Left lobe of liver (tissue), 2 donors: ENCODE data around the gene TTC23. TPM values are rescaled to one million over a fixed set of nuclear protein-coding genes. Genes with fewer than 3 reads are reported as not detected.
A peak's percentile ranks its signal among the peaks of the same experiment; 100 is the strongest.

Experiments
- ATAC-seq: fragments of 200-7000 bp; cut with Tn5 transposase; one replicate; pipeline ENCODE4 v1.9.1; 2020; ENCODE audit warnings: mild to moderate bottlenecking, moderate library complexity
- DNase-seq: peaks from one replicate; pipeline ENCODE4 v3.0.0-alpha.2; 2020; ENCODE audit warnings: low spot score
- total RNA-seq: library from RNA; stranded (reverse); gene quantifications from one replicate; pipeline ENCODE4 v1.2.1, GENCODE V29; 2021
- donor health status: DM: no; HTN: no; CAD: no; lungs with moderate emphysema.
- donor health status: DM: no; HTN: yes; CAD: no.

Gene TTC23
- total RNA-seq, 1 donor from 2014 or later = 9.0 TPM

- peak; percentile 10 for DNase-seq
- ATAC-seq = no peak
Observed at GRCh38 chr15:99090011-99090699, 159.2 kb downstream of the TTC23 start.

- no peak for ATAC-seq
Observed at GRCh38 chr15:99087405-99087943, 161.9 kb downstream of the TTC23 start.

GRCh38 chr15:99086327-99086667 is 163.1 kb downstream of the TTC23 start:
- DNase-seq (peak; percentile 2), ATAC-seq (no peak)

More at GRCh38 chr15:99087405-99087943, 161.9 kb downstream of the TTC23 start:
- peak; percentile 33 for DNase-seq

Other genes starting within 250 kb of the TTC23 start
- not detected for gene PGPEP1L, start 241.8 kb downstream of the TTC23 start, total RNA-seq
- 3.8 TPM for gene SYNM, start 144.5 kb downstream of the TTC23 start, total RNA-seq
- 26.9 TPM for gene LRRC28, start 1.9 kb upstream of the TTC23 start, total RNA-seq